Testis (tissue), 2 donors: ENCODE data around the gene MT1B.

Experiments
- POLR2A ChIP-seq: fragments of 450-650 bp; IDR thresholded peaks from one replicate; pipeline ENCODE4 v1.6.1; 2017; ENCODE audit warnings: antibody characterized with exemption, mild to moderate bottlenecking, moderate library complexity
- TF ChIP-seq, protein P1 (sequence below), 3 experiments: fragments of 450-650 bp in 2 of 3; fragments of 200-600 bp in 1 of 3; sonication (generic) in 1 of 3; IDR thresholded peaks; one replicate each; pipeline ENCODE4 v1.5.1; 2016 to 2019; ENCODE audit warnings: antibody characterized with exemption in 3 of 3, mild to moderate bottlenecking in 2 of 3, moderate library complexity in 1 of 3

DNA sequence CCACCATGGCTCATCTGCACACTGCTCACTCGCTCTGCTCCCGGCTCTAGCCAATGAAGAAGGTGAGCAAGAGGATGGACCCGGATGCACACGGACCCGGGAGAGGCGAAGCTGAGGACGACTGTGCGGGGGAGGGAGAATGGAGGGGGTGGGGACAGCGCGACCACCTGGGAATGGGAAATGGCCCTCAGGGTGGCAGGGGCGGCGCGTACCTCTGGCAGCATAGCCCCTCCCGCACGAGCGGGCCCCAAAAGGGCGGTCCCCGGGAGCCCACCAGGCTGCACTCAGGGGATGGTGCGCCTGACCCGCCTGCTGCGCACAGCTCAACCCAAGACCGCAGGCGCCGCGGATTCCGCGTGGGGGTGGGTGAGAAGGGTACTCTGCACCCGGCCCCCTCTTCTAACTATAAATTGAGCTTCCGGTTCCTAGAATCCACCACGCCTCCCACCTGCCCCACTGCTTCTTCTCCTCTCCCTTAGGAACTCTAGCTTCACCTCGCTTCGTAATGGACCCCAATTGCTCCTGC is 24.1 kb downstream of the MT1B start:
- no peak for TF ChIP-seq POLR2A
- TF ChIP-seq, protein P1, sequence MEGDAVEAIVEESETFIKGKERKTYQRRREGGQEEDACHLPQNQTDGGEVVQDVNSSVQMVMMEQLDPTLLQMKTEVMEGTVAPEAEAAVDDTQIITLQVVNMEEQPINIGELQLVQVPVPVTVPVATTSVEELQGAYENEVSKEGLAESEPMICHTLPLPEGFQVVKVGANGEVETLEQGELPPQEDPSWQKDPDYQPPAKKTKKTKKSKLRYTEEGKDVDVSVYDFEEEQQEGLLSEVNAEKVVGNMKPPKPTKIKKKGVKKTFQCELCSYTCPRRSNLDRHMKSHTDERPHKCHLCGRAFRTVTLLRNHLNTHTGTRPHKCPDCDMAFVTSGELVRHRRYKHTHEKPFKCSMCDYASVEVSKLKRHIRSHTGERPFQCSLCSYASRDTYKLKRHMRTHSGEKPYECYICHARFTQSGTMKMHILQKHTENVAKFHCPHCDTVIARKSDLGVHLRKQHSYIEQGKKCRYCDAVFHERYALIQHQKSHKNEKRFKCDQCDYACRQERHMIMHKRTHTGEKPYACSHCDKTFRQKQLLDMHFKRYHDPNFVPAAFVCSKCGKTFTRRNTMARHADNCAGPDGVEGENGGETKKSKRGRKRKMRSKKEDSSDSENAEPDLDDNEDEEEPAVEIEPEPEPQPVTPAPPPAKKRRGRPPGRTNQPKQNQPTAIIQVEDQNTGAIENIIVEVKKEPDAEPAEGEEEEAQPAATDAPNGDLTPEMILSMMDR (IDR thresholded peaks at IDR 0.05) = no peak
